Activated T-helper 17 cell treated with anti-CD3 and anti-CD28 coated beads, Interleukin-2, amount 50 U/mL, for 72 hours (primary cell): ENCODE data around the gene TRAPPC14. TPM values are rescaled to one million over a fixed set of nuclear protein-coding genes. Genes with fewer than 3 reads are reported as not detected.
A peak's percentile ranks its signal among the peaks of the same experiment; 100 is the strongest.

ENCODE experiments used
- ATAC-seq: fragments of 150-1000 bp; cut with Tn5 transposase; replicated peaks from 2 replicates; pipeline ENCODE4 v1.10.0; 2021; ENCODE audit warnings: mild to moderate bottlenecking, moderate library complexity
- H3K27ac Mint-ChIP-seq: one replicate; pipeline ENCODE4 v1.8.0; 2022; ENCODE audit warnings: mixed read lengths
- H3K27me3 Mint-ChIP-seq: one replicate; pipeline ENCODE4 v1.8.0; 2022; ENCODE audit warnings: mixed read lengths
- H3K36me3 Mint-ChIP-seq: one replicate; pipeline ENCODE4 v1.8.0; 2022; ENCODE audit warnings: low read depth, mild to moderate bottlenecking, mixed read lengths
- H3K4me1 Mint-ChIP-seq: one replicate; pipeline ENCODE4 v1.8.0; 2022; ENCODE audit warnings: mixed read lengths
- H3K4me3 Mint-ChIP-seq: one replicate; pipeline ENCODE4 v1.8.0; 2022; ENCODE audit warnings: mild to moderate bottlenecking, mixed read lengths
- H3K9me3 Mint-ChIP-seq: one replicate; pipeline ENCODE4 v1.8.0; 2022; ENCODE audit warnings: mixed read lengths
- total RNA-seq, 2 donors: library from RNA; stranded (reverse); gene quantifications; one replicate each; pipeline ENCODE4 v1.2.3, GENCODE V29; 2022

TRAPPC14 gene
- total RNA-seq, 2 donors from 2014 or later, result 15.4 to 22.1 TPM

GRCh38 chr7:100166317-100166940, 7.9 kb upstream of the TRAPPC14 start:
- ATAC-seq, result peak; percentile 62
- Mint-ChIP-seq H3K27me3 (peaks cover 5% of the 10 kb centered on the region), H3K4me1 (peaks cover 46% of the 10 kb centered on the region), H3K9me3 (no peaks in the 10 kb centered on the region), H3K27ac (peak overlapping the region; percentile 82), H3K4me3 (peak overlapping the region; percentile 92), H3K36me3 (no peaks in the 10 kb centered on the region)

GRCh38 chr7:100163871-100164270, 5.3 kb upstream of the TRAPPC14 start:
- peak overlapping the region; percentile 63 for H3K4me3 Mint-ChIP-seq
- H3K36me3 Mint-ChIP-seq, result no peaks in the 10 kb centered on the region
- H3K9me3 Mint-ChIP-seq, result no peaks in the 10 kb centered on the region
- H3K4me1 Mint-ChIP-seq, result peaks cover 39% of the 10 kb centered on the region
- H3K27me3 Mint-ChIP-seq, result no peaks in the 10 kb centered on the region
- ATAC-seq, result no peak
- peak overlapping the region; percentile 63 for H3K27ac Mint-ChIP-seq

DNA sequence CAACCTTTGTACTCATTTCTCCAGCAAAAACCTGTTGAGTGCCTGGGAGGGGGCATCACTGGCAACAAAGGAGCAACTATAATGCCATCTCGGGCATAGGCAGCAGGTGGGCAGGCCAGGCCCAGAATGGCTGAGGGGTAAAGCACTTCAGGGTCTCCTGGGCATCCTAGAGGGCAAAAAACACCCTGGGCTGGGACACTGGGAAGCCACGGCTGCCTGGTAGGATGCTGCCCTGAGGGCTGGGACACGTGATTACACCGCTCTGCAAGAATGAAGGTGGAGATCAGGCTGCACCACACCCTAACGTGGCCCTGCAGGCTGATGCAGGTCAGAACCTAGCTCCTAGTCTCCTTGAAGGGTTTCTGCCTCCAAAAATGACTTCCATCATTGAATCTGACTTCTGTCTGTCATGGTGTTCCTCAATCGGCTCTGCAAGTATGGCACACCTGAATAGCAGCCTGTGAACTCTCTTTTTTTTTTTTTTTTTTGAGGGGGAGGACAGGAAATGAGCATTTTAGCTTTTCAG, 4.5 kb upstream of the TRAPPC14 start:
- Mint-ChIP-seq H3K9me3 (no peaks in the 10 kb centered on the region), H3K36me3 (no peaks in the 10 kb centered on the region), H3K27me3 (no peaks in the 10 kb centered on the region), H3K27ac (peak overlapping the region; percentile 63), H3K4me3 (peak overlapping the region; percentile 63), H3K4me1 (peaks cover 31% of the 10 kb centered on the region)
- ATAC-seq, result peak; percentile 27

GRCh38 chr7:100160067-100160466, 1.5 kb upstream of the TRAPPC14 start:
- peak overlapping the region; percentile 82 for H3K4me3 Mint-ChIP-seq
- no peak overlapping the region for H3K27ac Mint-ChIP-seq
- H3K4me1 Mint-ChIP-seq, result peaks cover 16% of the 10 kb centered on the region

GRCh38 chr7:100159099-100159623, 638 bp upstream of the TRAPPC14 start:
- Mint-ChIP-seq H3K27me3 (no peaks in the 10 kb centered on the region), H3K4me3 (peak overlapping the region; percentile 82), H3K4me1 (peaks cover 16% of the 10 kb centered on the region), H3K36me3 (peaks cover 34% of the 10 kb centered on the region), H3K27ac (peak overlapping the region; percentile 73), H3K9me3 (no peaks in the 10 kb centered on the region)
- ATAC-seq, result no peak

More at GRCh38 chr7:100160067-100160466, 1.5 kb upstream of the TRAPPC14 start:
- no peaks in the 10 kb centered on the region for H3K9me3 Mint-ChIP-seq
- no peak for ATAC-seq
- peaks cover 26% of the 10 kb centered on the region for H3K36me3 Mint-ChIP-seq
- no peaks in the 10 kb centered on the region for H3K27me3 Mint-ChIP-seq

DNA sequence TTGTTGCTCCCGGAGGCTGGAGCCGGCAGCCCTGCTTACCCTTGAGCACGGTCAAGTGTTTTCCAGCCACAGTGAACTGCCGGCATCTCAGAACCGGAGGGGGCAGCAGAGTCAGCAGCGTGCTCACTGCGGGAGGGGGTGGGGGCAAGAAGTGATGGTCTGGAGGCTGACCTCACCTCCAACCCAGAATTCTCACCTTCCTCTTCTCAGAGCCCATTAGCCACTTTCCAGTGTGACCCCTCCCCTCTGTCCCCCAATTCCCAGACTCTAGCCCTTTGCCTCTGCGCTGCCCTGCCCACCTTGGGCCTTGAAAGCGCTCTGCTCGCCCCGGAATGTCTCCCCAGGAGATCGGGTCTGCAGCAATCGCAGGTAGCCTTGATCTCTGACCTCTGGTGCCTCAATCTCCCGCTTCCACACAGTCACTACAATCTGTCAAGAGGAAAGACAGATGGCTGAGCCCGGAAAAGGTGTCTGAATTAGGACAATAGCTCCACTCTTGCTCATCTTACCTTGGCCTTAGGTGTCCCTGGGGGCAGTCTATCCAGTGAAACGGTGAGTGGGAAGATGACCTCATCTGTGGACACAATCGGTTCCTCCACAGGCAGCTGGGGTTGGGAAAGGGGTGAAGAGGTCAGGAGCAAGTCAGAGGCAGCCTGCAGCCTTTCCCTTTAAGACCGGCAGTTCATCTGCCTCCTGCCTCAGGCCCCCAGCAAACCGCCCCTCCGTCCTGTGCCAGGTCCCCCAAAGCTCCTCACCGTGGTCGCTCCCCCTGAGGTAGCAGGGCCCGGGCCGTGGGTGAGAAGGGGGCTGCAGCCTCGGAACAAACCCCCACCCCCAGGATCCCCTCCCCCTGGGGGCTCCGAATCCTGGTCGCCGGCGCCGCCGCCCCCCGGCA, 942 bp downstream of the TRAPPC14 start:
- Mint-ChIP-seq H3K4me3 (peak overlapping the region; percentile 82), H3K9me3 (no peaks in the 10 kb centered on the region), H3K27me3 (no peaks in the 10 kb centered on the region), H3K36me3 (peaks cover 49% of the 10 kb centered on the region), H3K4me1 (peaks cover 10% of the 10 kb centered on the region), H3K27ac (peak overlapping the region; percentile 86)
- ATAC-seq, result no peak

DNA sequence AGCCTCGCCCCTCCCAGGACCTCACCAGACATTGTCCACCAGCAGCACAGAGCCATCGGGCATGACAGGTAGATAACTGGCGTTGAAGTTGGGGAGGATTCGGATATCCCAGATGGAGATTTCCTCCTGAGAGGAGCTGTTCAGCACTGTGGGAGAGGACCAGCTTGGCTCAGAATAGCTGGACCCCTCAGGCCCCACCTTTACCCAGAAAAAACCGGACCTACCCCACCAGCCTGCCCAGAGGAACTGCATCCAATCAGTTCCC, 1.5 kb downstream of the TRAPPC14 start:
- no peak for ATAC-seq
- Mint-ChIP-seq H3K9me3 (no peaks in the 10 kb centered on the region), H3K4me3 (peak overlapping the region; percentile 82), H3K27ac (peak overlapping the region; percentile 86), H3K4me1 (peaks cover 14% of the 10 kb centered on the region), H3K27me3 (no peaks in the 10 kb centered on the region), H3K36me3 (peaks cover 55% of the 10 kb centered on the region)

- peaks cover 60% of the 10 kb centered on the region for H3K36me3 Mint-ChIP-seq
- H3K4me3 Mint-ChIP-seq, result peak overlapping the region; percentile 82
- H3K4me1 Mint-ChIP-seq, result peaks cover 14% of the 10 kb centered on the region
- no peak for ATAC-seq
- H3K9me3 Mint-ChIP-seq, result no peaks in the 10 kb centered on the region
- peak overlapping the region; percentile 86 for H3K27ac Mint-ChIP-seq
- no peaks in the 10 kb centered on the region for H3K27me3 Mint-ChIP-seq
These were observed 2.0 kb downstream of the TRAPPC14 start for GRCh38 chr7:100156331-100157068.

- Mint-ChIP-seq H3K27ac (peak overlapping the region; percentile 86), H3K4me3 (no peak overlapping the region), H3K9me3 (no peaks in the 10 kb centered on the region), H3K27me3 (no peaks in the 10 kb centered on the region), H3K36me3 (peaks cover 66% of the 10 kb centered on the region), H3K4me1 (peaks cover 14% of the 10 kb centered on the region)
- no peak for ATAC-seq
These were observed 2.8 kb downstream of the TRAPPC14 start for GRCh38 chr7:100155553-100156317.

DNA sequence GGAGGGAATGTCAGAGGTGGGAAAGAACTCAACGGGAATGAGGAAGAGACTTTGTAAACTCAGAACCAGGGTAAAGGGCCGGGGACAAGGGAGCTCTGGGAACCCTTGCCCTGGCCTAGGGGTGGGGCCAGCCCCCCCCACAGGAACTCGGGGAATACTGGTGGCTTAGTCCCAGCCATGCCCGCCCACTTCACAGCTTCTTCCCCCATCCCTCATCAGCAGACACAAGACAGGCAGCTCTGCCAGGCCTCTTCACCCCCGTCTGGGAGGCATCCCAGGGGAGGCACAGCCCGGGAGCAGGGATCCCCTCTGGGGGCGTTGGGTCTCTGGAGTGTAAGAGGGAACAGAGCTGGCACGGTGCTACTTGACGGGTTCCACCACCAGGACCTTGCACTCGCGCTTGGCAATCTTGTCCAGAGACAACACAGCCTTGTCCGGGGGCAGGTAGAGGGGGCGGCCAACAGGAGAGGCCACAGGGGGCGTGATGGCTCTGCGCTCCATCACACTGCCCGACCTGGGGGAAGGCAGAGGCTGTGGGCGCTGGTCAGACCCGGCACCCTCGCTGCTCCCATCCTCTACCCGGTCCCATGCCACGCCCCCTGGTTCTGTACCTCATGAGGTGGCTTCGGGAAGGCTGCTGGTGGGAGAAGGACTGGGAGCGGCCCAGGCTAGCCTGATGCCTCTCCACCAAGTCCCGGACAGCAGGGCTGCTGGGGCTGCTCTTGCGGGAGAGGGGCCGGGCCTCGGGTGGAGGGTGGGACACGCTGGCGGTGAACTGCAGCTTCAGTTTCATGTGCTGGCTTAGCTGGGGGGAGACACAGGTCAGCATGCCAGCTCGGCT, 3.7 kb downstream of the TRAPPC14 start:
- ATAC-seq, result no peak
- peaks cover 22% of the 10 kb centered on the region for H3K4me1 Mint-ChIP-seq
- H3K4me3 Mint-ChIP-seq, result no peak overlapping the region
- no peaks in the 10 kb centered on the region for H3K9me3 Mint-ChIP-seq
- H3K36me3 Mint-ChIP-seq, result peaks cover 74% of the 10 kb centered on the region
- H3K27me3 Mint-ChIP-seq, result no peaks in the 10 kb centered on the region
- H3K27ac Mint-ChIP-seq, result no peak overlapping the region

DNA sequence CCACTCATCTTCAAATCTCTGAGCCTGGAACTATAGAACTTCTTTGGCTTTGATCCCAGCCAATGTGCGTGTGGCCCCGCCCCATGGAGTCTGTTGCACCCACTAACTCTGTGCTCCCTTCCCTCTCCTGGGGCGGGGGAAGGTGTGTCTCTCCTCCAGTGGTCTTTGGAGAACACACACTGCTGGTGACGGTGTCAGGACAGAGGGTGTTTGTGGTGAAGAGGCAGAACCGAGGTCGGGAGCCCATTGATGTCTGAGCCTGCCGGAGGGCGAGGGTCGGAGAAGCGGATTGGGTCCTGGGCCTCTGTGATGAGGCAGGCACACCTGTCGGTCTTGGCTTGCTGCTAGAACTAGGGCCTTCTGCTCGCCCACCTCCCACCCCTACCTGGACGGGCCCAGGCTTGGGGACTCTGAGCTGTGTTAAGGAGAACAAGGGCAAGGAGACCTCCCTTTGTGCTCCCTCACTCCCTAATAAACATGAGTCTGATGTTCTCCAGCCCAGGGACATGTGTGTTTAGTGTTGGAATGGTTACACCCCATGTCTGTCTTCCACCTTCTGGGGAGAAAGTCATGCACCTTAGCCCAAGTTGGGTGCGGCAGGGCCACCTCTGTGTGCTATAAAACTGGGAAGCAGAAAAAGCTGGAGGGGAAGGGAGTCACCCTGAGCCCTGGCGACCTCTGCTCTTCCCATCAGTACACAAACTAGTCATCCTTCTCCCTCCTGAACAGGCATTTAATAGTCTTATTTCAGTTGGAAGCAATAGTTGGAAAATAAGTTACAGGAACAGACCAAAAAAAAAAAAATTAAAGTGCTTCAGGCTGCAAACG, 4.6 kb downstream of the TRAPPC14 start:
- Mint-ChIP-seq H3K4me3 (no peak overlapping the region), H3K27me3 (no peaks in the 10 kb centered on the region), H3K9me3 (no peaks in the 10 kb centered on the region), H3K4me1 (peaks cover 22% of the 10 kb centered on the region), H3K36me3 (peaks cover 74% of the 10 kb centered on the region), H3K27ac (peak overlapping the region; percentile 41)
- no peak for ATAC-seq

- peaks cover 74% of the 10 kb centered on the region for H3K36me3 Mint-ChIP-seq
- no peak overlapping the region for H3K4me3 Mint-ChIP-seq
- H3K27ac Mint-ChIP-seq, result peak overlapping the region; percentile 41
- H3K27me3 Mint-ChIP-seq, result no peaks in the 10 kb centered on the region
- H3K4me1 Mint-ChIP-seq, result peaks cover 22% of the 10 kb centered on the region
- H3K9me3 Mint-ChIP-seq, result no peaks in the 10 kb centered on the region
- no peak for ATAC-seq
These were observed 5.4 kb downstream of the TRAPPC14 start for GRCh38 chr7:100152937-100153666.
